ENCODE data around the gene NISCH.

Gene NISCH

DNA sequence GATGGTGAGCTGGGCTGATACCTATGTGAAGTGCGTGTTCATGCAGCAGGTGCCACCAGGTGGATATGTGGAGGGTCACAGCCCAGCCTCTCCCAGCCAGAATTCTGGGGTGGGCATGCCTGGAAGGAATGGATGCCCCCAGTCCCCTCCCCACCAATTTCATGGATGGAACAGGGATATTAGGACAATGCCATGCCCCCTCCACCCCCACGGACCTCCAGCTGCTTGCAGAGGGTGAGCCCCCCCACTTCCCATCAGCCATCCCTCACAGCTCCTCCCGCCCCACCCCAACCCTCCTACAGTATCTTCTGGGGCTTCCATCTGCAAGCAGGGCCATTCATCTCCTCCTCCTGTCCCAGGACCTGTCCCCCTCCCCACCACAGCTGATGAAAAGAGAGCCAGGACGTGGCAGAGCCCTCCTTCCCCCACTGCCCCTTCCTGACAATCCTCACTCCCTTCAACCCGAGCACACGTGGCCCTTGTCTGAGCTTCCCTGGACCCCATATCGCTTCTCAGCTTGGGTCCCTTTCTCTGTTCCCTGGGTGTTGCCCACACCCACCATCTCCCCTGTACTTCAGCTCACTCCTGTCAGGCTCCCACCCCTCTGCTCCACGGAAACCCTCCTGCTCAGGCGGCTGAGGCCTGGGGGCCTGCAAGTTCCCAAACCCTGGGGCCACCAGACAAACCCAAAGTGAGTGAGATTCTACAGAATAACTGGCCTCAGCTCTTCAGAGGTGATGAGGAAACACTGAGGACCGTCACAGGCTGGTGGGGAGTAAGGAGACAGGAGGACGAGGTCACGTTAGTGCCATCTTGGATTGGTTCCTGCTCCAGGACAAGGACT, 7.7 kb upstream of the NISCH start:
- DNase-seq (ENCODE audit: low read depth), result no peak

DNA sequence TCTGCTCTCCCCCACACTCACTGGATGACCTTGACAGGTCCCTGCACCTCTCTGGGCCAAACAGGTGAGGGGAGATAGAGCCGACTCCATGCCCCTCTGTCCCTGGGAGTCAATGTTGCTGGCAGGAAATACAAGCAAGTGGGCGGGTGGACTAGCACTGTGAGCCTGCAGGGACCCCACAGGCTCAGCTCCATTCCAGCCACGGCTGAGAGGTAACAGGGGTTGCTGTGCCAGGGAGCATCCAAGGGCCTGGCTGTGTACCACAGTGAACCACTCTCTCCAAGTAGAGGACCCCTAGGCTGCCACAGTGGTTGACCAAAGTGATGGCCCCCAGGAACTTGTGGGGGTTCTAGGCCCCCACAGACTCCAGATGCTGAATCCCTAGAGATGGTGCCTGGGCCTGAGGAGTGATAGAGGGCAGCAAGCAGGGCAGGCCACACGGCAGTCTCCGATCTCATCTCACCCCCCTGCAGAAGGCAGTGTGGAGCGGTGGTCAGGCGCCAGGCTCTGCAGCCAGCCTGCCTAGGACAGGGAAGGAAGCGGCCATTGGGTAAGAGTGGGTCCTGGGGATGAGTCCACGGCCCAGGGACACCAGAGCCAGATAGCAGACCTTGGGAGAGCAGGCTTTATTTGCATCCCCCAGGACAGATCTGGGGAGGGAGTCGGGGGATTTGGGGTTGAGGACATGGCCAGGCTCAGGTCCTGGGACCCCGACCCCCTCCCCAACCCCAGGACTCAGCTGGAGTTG, 4.7 kb upstream of the NISCH start:
- no peak for DNase-seq (ENCODE audit: low read depth)

DNA sequence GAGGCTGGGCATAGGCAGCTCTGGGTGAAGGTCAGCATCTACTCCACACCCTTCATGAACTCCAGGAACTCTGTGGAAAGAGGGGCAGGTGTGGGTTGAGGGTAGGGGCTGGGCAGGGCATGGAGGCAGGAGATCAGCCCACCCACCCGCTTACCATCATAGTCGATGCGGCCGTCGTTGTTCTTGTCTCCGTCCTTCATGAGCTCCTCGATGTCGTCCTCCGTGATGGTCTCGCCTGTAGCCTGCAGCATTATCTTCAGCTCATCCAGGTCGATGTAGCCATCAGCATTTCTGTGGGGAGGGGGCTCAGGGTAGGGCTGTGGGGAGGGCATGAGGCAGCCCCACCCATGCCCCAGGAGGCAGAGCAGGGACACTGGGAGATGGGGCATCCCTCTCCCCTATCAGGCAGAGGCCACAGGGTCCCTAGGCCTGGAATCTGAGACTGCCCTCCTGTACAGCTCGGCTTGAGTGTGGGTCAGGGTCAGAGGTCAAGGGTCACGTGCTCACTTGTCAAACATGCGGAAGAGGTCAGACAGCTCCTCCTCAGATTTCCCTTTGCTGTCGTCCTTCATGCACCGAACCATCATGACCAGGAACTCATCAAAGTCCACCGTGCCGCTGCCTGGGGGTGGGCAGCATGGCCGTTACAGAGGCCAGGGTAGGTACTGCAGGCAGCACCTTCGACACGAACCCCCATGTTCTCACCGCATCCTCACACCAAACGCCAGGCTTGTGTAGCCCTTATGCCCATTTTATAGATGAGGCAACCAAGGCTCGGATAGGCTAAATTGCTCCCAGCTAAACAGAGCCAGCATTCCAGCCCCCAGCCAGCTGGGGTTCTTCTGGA, 3.9 kb upstream of the NISCH start:
- no peak for DNase-seq (ENCODE audit: low read depth)

DNA sequence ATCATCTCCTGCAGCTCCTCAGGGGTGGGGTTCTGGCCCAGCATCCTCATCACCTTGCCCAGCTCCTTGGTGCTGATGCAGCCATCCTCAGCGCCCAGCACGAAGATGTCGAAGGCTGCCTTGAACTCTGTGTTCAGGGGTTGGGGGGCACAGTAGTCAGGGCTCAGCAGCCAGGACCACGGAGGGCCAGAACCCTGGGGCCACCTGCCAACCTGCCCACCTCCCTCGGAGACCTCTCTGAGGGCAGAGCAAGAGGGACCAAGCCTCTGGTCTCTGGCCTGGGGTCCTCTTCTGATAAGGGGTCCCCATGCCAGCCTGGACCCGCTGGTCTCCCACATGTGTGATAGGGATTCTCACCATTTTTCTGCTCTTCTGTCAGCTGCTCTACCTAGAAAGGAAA, 3.3 kb upstream of the NISCH start:
- no peak for DNase-seq (ENCODE audit: low read depth)

DNA sequence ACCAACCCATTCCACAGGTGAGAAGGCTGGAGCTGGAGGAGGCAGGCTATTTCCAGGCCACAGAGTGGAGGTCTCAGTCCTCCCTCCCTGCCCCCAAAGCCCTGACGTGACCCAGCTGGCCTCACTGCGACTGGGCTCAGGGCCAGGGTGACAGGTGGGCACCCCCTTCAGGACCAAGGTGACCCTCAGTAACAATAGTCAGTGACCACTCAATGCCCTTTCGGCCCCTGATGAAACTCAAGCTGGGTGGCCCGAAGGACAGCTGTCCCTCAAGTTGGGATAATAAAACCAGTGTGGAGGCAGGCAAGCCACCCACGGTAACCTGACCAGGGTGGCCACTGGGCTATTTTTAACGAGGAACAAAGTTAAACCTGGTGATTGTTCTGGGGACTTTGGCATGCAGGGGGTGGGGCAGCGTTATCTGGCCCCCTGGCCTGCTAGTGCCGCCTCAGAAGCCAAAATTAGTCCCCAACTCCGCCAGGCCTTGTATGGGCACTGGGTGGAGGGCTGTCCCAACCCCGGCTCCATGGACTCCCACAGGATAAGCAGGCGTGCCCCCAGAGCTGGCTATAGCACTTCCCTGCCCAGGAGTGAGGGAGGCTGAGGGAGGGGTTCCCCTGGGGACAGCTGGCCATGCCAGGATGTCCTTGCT, 2.7 kb upstream of the NISCH start:
- DNase-seq (ENCODE audit: low read depth), result no peak

DNA sequence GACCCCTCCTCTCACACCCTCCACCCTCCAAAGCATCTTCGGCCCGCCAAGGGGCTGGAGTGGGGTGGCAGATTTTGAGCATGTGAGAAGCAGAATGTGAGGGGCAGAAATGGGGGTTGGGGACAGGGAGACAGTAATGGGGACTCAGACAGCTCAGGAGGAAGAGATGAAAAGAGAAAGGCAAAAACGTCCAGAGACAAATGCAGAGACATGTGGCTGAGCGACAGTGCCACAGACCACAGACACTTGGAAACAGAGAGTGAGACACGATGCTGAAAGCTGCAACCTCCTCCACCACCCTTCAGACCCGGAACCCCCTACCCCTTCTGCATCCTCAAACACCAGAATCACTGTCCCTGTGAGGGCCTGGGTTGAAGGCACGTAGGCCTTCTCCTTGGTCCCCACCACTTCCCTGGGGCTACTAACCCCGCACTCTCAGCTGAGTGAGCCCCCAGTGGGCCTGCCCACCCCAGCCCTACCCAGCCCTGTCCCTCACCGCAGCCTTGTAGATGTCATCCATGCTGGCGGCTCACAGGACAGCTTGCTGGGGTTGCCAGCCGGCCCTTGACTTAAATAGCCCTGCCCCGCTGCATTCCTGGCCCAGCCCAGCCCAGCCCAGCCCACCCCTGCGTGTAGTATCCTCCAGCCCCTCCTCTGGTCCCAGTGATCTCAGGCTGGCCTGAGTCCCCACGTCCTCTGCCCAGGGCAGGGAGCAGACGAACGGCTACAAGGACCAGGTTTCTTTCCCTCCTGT, 1.7 kb upstream of the NISCH start, which contains the start of gene TNNC1:
Gene TNNC1, minus strand, starts transcription at position 546 of the 754 bp plus-strand sequence. Its CDS starts 26 bp downstream, at position 520.
- DNase-seq (ENCODE audit: low read depth), result no peak

DNA sequence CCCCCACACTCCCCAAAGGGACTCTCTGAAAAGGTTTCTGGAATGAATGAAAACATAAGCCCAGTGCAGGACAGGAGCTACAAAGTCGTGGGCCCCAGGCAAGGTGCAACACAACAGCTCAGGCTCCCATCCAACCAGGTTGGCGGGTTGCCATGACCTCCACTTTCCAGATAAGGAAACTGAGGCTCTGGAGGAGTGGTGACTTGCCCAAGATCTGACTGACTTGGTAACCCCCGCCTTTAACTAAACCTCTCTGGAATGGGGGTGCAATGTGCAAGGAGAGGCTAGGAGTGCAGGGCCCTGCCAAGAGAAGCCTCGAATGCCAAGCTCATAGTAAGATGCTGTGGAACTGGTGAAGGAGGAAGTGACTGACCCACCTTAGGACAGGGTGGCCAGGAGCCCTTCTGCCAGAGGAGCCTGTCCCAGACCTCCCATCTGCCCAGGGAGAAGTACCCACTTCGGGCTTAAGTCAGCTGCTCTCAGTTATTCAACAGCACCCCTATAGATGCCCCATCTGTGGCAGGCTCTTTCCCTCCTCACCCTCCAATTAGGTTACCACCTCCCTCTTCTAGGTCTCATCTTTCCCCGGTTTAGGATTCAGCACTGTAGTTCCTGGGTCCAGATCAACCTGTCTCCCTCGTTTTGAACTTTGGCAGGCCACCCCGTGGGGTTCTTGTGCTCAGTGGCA, 1.0 kb upstream of the NISCH start:
- DNase-seq (ENCODE audit: low read depth), result no peak

DNA sequence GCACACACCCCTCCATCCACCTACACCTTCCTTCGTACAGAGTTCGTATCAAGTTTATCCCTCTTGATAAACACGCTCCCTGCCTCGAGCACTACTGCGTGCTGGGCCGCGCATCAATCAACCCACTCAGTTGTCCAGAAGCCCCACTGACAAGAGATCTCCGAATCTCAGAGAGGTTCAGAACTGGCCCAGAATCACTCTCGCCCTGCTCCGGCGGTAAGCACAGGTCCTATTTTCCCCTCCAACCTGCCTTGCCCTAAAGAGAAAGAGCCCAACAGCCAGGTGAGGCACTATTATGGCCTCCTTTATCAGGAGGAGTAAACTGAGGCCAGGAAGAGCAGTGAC, 494 bp upstream of the NISCH start:
- no peak for DNase-seq (ENCODE audit: low read depth)

DNA sequence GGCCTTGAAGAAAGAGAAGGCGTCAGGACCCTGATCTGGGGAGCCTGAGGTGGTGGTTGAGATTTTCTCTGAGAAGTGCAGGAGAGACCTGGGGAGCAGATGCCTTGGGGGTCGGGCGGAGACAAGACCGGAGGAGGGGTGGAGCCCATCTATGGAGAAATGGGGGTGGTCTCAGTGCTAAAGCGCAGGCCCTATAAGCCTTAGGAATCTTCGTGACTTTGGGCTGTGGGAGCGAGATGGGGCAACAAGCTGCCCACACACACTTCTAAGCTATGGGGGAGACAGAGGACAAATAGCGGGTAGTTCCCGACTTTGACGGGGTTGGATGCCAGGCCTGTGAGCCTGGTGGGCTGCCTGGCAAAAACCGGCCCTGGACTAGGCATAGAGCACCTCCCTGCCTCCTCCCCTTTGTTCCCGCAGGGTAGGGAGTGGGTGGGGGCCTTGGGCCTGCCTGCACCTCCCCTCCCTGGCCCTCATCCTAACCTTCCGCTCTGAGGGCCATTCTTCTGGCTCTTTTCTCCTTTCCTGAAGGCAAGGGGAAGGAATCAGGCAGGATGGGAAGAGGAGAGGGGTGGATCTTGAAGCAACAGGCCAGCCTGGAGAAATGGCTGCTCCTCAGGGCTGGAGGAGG, 880 bp downstream of the NISCH start:
- peak; percentile 21 for DNase-seq (ENCODE audit: low read depth)

DNA sequence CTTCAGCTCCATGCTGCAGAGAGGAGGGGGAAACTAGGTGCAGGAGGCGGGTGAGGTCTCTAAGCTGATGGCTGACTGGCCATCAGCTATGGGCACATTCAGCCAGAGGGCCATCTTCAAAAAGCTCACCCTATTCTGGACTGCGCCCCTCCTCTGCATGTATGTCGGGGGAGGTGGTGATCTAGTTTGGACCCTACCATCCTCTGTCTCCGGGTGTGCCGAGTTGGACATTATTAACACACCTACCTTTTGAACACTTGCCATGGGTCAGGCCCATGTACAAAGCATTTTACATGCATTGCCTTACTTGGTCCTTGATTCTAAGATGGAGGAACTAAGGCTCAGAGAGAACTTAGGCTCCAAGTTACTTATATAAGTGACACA, 1.4 kb downstream of the NISCH start:
- DNase-seq (ENCODE audit: low read depth), result no peak

DNA sequence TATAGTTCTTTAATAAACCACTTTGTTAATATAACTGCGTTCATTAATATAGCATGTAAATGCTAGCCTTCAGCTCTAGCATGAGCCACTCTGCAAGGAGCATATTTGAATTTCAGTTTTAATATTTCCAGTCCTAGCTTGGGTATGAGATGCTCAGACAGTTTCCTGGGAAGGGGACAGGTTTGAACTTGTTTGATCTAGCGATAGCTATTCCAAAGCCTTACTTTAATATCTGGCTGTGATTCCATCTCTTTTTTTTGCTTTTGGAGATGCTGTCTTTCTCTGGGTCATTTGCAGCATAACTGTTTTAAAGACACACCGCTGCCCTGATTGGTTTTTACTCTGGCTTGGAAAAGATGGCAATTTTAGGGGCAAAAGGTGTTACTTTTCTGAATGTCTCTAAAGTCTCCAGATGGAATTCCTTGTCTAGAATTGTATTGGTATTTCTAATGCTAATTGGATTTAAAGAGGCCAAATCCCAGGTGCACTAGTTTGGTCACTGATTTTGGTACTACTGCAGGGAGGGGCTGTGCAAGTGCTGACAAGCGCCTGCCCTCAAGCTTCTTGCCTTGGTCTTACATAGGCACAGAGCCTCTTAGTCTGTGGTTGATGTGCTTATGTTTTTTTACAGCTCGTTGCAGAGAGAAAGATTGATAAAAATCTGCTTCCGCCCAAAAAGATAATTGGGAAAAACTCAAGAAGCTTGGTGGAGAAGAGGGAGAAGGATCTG, 2.8 kb downstream of the NISCH start:
- DNase-seq (ENCODE audit: low read depth), result no peak

DNA sequence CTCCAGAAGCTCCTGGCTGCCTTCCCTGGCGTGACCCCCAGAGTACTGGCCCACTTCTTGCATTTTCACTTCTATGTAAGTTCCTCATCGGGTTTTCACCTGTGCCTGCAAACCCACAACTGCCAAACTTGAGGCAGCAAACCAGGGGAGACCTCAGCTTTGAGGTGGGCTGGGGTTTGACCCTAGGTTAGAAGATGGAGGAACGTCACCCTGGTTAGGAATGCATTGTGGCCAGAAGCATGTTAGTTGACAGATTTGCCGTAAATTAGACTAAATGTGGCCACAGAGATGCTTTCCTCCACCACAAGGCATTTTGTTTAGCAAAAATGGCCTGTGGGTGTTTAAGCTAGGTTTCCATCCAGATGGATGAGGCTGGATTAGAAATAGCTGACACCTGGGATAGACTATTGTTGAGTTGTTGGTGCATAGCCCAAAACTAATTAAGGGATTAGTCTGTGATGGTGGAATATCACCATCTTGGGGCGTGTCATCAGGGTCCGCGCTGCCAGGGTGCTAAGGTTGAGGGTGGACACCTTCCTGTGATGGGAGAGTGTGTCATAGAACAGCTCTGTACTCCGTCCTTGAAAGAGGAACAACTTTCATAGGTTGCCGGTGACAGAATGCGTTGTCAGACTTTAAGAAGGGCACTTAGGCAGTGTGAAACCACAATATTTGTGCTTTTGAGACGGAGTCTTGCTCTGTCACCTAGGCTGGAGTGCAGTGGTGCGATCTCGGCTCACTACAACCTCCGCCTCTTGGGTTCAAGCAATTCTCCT, 3.6 kb downstream of the NISCH start:
- DNase-seq (ENCODE audit: low read depth), result no peak

DNA sequence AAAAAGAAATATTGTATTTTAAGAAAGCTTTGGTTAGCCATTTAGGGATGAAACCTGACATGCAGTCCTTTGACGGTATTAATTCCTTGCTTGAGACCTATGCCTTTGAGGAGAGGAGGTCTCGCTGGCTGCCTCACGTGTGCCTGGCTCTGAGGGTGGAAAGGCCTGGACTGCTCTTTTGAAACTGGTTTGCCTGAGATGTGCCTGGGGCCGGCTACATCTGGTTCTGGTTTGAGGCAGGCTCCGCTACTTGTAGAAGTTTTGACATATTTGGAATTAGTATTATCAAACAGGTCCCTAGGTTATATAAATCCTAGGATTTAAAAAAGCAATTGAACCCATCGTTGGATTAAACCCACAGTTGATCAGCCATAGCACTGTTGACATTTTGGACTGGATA, 6.5 kb downstream of the NISCH start:
- DNase-seq (ENCODE audit: low read depth), result no peak

DNA sequence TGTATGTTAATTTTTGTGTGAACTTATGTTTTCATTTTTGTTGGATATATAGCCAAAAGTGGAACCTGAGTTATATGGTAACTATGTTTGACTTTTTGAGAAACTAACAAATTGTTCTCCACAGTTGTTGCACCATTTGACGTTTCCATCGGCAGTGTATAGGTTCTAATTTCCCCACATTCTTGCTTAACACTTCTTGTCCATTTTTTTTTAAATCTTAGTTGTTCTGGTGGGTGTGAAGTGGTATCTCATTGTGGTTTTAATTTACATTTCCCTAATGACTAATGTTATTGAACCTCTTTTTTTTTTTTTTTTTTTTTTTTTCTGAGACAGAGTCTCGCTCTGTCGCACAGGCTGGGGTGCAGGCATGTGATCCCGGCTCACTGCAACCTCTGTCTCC, 8.0 kb downstream of the NISCH start:
- no peak for DNase-seq (ENCODE audit: low read depth)

DNA sequence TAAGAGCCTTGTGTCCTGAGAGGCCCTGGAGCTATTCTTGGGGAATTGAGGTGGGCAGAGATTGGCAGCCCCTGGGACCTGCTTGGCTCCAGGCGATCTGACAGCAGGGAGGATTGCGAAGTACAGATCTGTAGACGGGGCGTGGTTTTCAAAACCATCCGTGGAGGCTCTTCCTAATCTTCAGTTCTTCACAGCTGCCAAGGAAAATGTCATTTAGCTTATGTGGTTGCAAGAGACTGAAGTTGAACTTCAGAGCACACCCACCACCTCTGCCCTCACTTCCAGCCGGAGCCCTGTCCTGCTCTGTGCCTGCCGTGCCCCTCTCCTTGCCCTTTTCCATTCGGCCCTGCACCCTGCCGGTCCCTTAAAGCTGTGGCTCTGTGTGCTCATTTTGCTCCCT, 12.9 kb downstream of the NISCH start:
- DNase-seq (ENCODE audit: low read depth), result peak; percentile 28

DNA sequence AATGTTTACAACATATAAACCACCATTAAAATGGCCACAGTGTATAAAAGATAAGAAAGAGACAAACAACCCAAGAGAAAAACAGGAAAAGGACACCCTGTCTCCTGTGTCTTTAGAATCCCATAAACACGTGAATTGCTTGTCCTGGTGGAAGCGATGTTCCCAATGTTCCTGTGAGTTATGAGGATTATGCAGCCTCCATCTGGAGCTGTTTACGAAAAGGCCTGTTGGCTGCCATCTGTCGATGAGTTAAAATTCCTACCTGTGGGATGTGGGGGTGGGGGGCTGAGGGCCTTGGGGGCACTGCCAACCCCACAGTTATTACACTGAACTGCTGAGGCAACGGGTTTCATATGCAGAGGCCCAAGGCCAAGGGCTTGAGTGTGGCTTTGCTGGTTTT, 13.6 kb downstream of the NISCH start:
- no peak for DNase-seq (ENCODE audit: low read depth)

DNA sequence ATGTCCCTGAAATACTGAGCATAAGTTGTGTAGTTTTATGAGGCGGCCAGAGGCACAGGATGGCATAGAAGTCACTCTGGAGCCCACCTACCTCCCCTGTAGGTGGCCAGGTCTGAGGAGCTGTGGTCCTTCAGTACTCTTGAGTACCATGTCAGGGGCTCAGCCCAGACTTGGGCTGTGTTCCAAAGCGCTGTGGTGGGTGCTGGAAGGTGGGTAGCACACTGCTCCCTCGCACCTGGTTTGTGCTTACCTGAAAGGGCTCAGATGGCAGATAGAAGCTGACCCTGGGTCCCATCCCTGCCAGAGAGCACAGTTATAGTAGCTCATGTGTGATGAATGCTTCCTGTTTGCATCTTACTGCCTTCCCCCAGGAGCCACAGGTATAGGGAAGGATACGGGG, 15.5 kb downstream of the NISCH start:
- no peak for DNase-seq (ENCODE audit: low read depth)

DNA sequence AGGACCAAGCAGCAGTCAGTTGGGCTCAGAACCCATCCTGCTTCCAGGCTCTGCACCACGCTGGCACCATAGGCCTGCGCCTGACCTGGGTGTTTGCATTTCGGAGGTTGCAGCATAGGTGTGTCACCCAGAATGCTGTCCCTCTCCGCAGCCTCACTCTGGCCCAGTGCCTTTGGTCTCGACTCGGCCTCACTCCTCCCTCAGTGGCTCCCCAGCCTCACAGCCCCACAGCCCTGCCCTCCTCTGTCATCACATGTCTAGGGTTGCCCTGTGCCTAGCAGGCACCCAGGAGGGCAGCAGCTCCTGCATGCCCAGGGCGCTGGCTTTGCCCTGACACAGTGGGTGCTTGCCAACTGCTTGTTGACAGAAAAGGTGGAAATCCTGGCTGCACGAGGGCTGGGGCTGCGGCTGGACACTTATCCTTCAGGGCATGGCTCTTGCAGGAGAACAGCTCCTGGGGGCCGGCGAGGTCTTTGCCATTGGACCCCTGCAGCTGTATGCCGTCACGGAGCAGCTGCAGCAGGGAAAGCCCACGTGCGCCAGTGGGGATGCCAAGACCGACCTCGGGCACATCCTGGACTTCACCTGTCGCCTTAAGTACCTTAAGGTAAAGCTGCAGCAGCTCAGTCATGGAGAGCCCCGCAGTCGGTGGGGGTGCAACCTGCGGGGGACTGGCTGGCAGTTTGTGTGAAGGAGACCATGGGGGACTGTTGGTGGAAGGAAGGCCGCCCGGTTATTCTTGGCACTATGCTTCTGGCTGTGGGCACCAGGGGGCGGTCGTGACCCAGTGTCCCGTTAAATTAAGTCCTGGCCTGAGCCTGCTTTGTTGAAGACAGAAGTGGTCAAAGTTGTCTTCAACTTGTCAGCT, 16.2 kb downstream of the NISCH start:
- DNase-seq (ENCODE audit: low read depth), result no peak

Data from stromal cell of bone marrow (primary cell).